Osteocyte (in vitro differentiated cells): ENCODE measurements around the gene NDST4. TPM values are rescaled to one million over a fixed set of nuclear protein-coding genes. Genes with fewer than 3 reads are reported as not detected.

Experiments used
- DNase-seq: peaks from one replicate; pipeline ENCODE4 v3.0.0; 2021; ENCODE audit warnings: mixed read lengths; ENCODE audit not compliant: unreplicated experiment; ENCODE audit errors: extremely low spot score
- H3K27ac Mint-ChIP-seq: one replicate; pipeline ENCODE4 v1.8.0; 2021; ENCODE audit warnings: mild to moderate bottlenecking, mixed read lengths; ENCODE audit not compliant: unreplicated experiment
- H3K27me3 Mint-ChIP-seq: one replicate; pipeline ENCODE4 v1.8.0; 2021; ENCODE audit warnings: mixed read lengths; ENCODE audit not compliant: unreplicated experiment
- H3K36me3 Mint-ChIP-seq: one replicate; pipeline ENCODE4 v1.8.0; 2021; ENCODE audit warnings: mixed read lengths; ENCODE audit not compliant: unreplicated experiment
- H3K4me1 Mint-ChIP-seq: one replicate; pipeline ENCODE4 v1.8.0; 2021; ENCODE audit warnings: mixed read lengths; ENCODE audit not compliant: unreplicated experiment
- H3K4me3 Mint-ChIP-seq: one replicate; pipeline ENCODE4 v1.8.0; 2021; ENCODE audit warnings: mild to moderate bottlenecking, moderate library complexity, mixed read lengths; ENCODE audit not compliant: unreplicated experiment
- H3K9me3 Mint-ChIP-seq: one replicate; pipeline ENCODE4 v1.8.0; 2021; ENCODE audit warnings: mixed read lengths; ENCODE audit not compliant: unreplicated experiment
- CTCF ChIP-seq: fragments of 200-600 bp; sonication (generic); IDR thresholded peaks from 2 replicates; pipeline ENCODE4 v1.5.0; 2021; ENCODE audit warnings: antibody characterized with exemption, mild to moderate bottlenecking, moderate library complexity
- total RNA-seq: library from RNA; stranded (reverse); gene quantifications from 2 replicates; pipeline ENCODE4 v1.2.1, GENCODE V29; 2021

The NDST4 gene
- total RNA-seq, 1 donor from 2014 or later, result 4.5 TPM

GRCh38 chr4:114921790-114922591 lies 191.4 kb downstream of the NDST4 start:
- TF ChIP-seq CTCF, result no peak
- peaks cover 74% of the 10 kb centered on the region for H3K4me1 Mint-ChIP-seq
- H3K27ac Mint-ChIP-seq, result peak overlapping the region; percentile 88
- H3K9me3 Mint-ChIP-seq, result no peaks in the 10 kb centered on the region
- H3K36me3 Mint-ChIP-seq, result no peaks in the 10 kb centered on the region
- H3K27me3 Mint-ChIP-seq, result no peaks in the 10 kb centered on the region
- peak overlapping the region; percentile 62 for H3K4me3 Mint-ChIP-seq
- no peak for DNase-seq

GRCh38 chr4:114921191-114921590 lies 192.2 kb downstream of the NDST4 start:
- H3K4me1 Mint-ChIP-seq, result peaks cover 66% of the 10 kb centered on the region
- no peaks in the 10 kb centered on the region for H3K36me3 Mint-ChIP-seq
- no peak overlapping the region for H3K4me3 Mint-ChIP-seq
- H3K9me3 Mint-ChIP-seq, result no peaks in the 10 kb centered on the region
- TF ChIP-seq CTCF, result no peak
- no peak for DNase-seq
- no peaks in the 10 kb centered on the region for H3K27me3 Mint-ChIP-seq
- peak overlapping the region; percentile 88 for H3K27ac Mint-ChIP-seq

- Mint-ChIP-seq H3K9me3 (no peaks in the 10 kb centered on the region), H3K4me1 (peaks cover 16% of the 10 kb centered on the region), H3K36me3 (peaks cover 4% of the 10 kb centered on the region), H3K4me3 (no peak overlapping the region), H3K27me3 (no peaks in the 10 kb centered on the region), H3K27ac (no peak overlapping the region)
- DNase-seq, result no peak
- TF ChIP-seq CTCF, result no peak
Observed at GRCh38 chr4:114911111-114911510, 202.3 kb downstream of the NDST4 start.

- peak overlapping the region; percentile 67 for H3K27ac Mint-ChIP-seq
- H3K4me1 Mint-ChIP-seq, result peaks cover 30% of the 10 kb centered on the region
- H3K36me3 Mint-ChIP-seq, result peaks cover 7% of the 10 kb centered on the region
Observed at GRCh38 chr4:114907568-114907967, 205.9 kb downstream of the NDST4 start.

More at GRCh38 chr4:114907568-114907967, 205.9 kb downstream of the NDST4 start:
- Mint-ChIP-seq H3K9me3 (no peaks in the 10 kb centered on the region), H3K27me3 (no peaks in the 10 kb centered on the region), H3K4me3 (no peak overlapping the region)
- TF ChIP-seq CTCF, result no peak
- DNase-seq, result no peak
